GM23248 (cell line): Measurements from ENCODE around the gene RBM15. TPM values are rescaled to one million over a fixed set of nuclear protein-coding genes. Genes with fewer than 3 reads are reported as not detected.
A peak's percentile ranks its signal among the peaks of the same experiment; 100 is the strongest.

Experiments
- DNase-seq: peaks from one replicate; pipeline ENCODE4 v3.0.0-alpha.2; 2015
- H2AFZ ChIP-seq: fragments of 200-600 bp; sonication (generic); 2 replicates; pipeline ENCODE4 v1.6.1; 2016; ENCODE audit warnings: antibody characterized with exemption
- H3F3A ChIP-seq: fragments of 200-600 bp; sonication (generic); 2 replicates; pipeline ENCODE4 v1.6.1; 2016; ENCODE audit warnings: mild to moderate bottlenecking, antibody characterized with exemption, mixed run types; ENCODE audit not compliant: insufficient read depth
- H3K27ac ChIP-seq: fragments of 200-600 bp; sonication (generic); 2 replicates; pipeline ENCODE4 v1.5.1; 2016; ENCODE audit warnings: mild to moderate bottlenecking
- H3K27me3 ChIP-seq: fragments of 200-600 bp; sonication (generic); replicated peaks from 2 replicates; pipeline ENCODE4 v1.6.1; 2016; ENCODE audit warnings: mild to moderate bottlenecking; ENCODE audit not compliant: insufficient read depth
- H3K36me3 ChIP-seq: fragments of 200-600 bp; sonication (generic); 2 replicates; pipeline ENCODE4 v1.6.1; 2016; ENCODE audit warnings: low read depth, mild to moderate bottlenecking
- H3K4me1 ChIP-seq: fragments of 200-600 bp; sonication (generic); 2 replicates; pipeline ENCODE4 v1.6.1; 2016; ENCODE audit warnings: mild to moderate bottlenecking; ENCODE audit not compliant: insufficient read depth
- H3K4me2 ChIP-seq: fragments of 200-600 bp; sonication (generic); one replicate; pipeline ENCODE4 v1.6.1; 2016; ENCODE audit warnings: mild to moderate bottlenecking; ENCODE audit not compliant: unreplicated experiment
- H3K4me3 ChIP-seq: fragments of 200-600 bp; sonication (generic); 2 replicates; pipeline ENCODE4 v1.5.1; 2016; ENCODE audit warnings: mild to moderate bottlenecking
- H3K79me2 ChIP-seq: fragments of 200-600 bp; sonication (generic); 2 replicates; pipeline ENCODE4 v1.6.1; 2016; ENCODE audit warnings: mild to moderate bottlenecking; ENCODE audit not compliant: insufficient read depth
- H3K9ac ChIP-seq: fragments of 200-600 bp; sonication (generic); 2 replicates; pipeline ENCODE4 v1.6.1; 2016; ENCODE audit warnings: mild to moderate bottlenecking
- H3K9me2 ChIP-seq: fragments of 200-600 bp; sonication (generic); 2 replicates; pipeline ENCODE4 v1.6.1; 2016; ENCODE audit warnings: mixed run types, mild to moderate bottlenecking, moderate library complexity; ENCODE audit not compliant: insufficient read depth
- H3K9me3 ChIP-seq: fragments of 200-600 bp; sonication (generic); one replicate; pipeline ENCODE4 v1.6.1; 2017; ENCODE audit warnings: low read depth
- H4K20me1 ChIP-seq: fragments of 200-600 bp; sonication (generic); 2 replicates; pipeline ENCODE4 v1.6.0; 2016; ENCODE audit not compliant: insufficient read depth
- EZH2 ChIP-seq: fragments of 200-600 bp; sonication (generic); IDR thresholded peaks from 2 replicates; pipeline ENCODE4 v1.6.1; 2018; ENCODE audit warnings: antibody characterized with exemption, mild to moderate bottlenecking; ENCODE audit not compliant: insufficient read depth, poor library complexity, severe bottlenecking
- EZH2phosphoT487 ChIP-seq: fragments of 200-600 bp; sonication (generic); IDR thresholded peaks from 2 replicates; pipeline ENCODE4 v1.6.1; 2018; ENCODE audit warnings: antibody characterized with exemption, moderate library complexity, mild to moderate bottlenecking, low read depth; ENCODE audit not compliant: insufficient read depth
- WGBS, 2 experiments: methylation state at CpG; one replicate each; pipeline ENCODE4 v1.1.6; 2015 to 2017; ENCODE audit warnings: low lambda C conversion rate in 2 of 2, low coverage in 1 of 2; ENCODE audit errors: missing lambda C conversion rate in 2 of 2; 5-methylcytosine and 5-hydroxymethylcytosine counted together
- in situ Hi-C: fragments of 300-500 bp; cut with MboI; formaldehyde crosslinking; loops from 2 replicates; pipeline ENCODE4 v1.15.0; 2020
- polyA plus RNA-seq: library from polyadenylated mRNA; unstranded; fragments of >200 nt; fragmentation: Nextera tagmentation; extraction: Ambion mirVana; gene quantifications from 2 replicates; pipeline ENCODE4 v1.2.1, GENCODE V29; 2016
- total RNA-seq: library from RNA; depleted of rRNA; stranded (reverse); fragments of >200 nt; shearing (Covaris generic); gene quantifications from 2 replicates; pipeline ENCODE4 v1.2.3, GENCODE V29; 2014

RBM15 gene
- total and polyA plus RNA-seq, 2 experiments from 2014 or later, result 6.4 to 22.5 TPM

- peak overlapping the region; percentile 73 for H3K9ac ChIP-seq
- H3K27ac ChIP-seq, result peak overlapping the region; percentile 97
- no peaks in the 10 kb centered on the region for H4K20me1 ChIP-seq
- no peaks in the 10 kb centered on the region for H3K9me2 ChIP-seq
- H3K4me2 ChIP-seq, result peak overlapping the region; percentile 61
- 0 out of 2 replicates have a peak overlapping the region, but pooled peaks have one; percentile 11 for H3K4me3 ChIP-seq
- in situ Hi-C loops, result no loop called here
- peaks cover 43% of the 10 kb centered on the region for H3F3A ChIP-seq
- TF ChIP-seq EZH2 (no peak), EZH2phosphoT487 (no peak)
- H2AFZ ChIP-seq, result no peak overlapping the region
- H3K79me2 ChIP-seq, result no peaks in the 10 kb centered on the region
- peaks cover 53% of the 10 kb centered on the region for H3K4me1 ChIP-seq
- no peaks in the 10 kb centered on the region for H3K27me3 ChIP-seq
- H3K36me3 ChIP-seq, result no peaks in the 10 kb centered on the region
- DNase-seq, result peak; percentile 81
- 13 to 25% methylated on average over 1 of the region's 1 CpG for WGBS, 2 experiments
- no peaks in the 10 kb centered on the region for H3K9me3 ChIP-seq
Measured at GRCh38 chr1:110309139-110309538, 30.0 kb upstream of the RBM15 start.

DNA sequence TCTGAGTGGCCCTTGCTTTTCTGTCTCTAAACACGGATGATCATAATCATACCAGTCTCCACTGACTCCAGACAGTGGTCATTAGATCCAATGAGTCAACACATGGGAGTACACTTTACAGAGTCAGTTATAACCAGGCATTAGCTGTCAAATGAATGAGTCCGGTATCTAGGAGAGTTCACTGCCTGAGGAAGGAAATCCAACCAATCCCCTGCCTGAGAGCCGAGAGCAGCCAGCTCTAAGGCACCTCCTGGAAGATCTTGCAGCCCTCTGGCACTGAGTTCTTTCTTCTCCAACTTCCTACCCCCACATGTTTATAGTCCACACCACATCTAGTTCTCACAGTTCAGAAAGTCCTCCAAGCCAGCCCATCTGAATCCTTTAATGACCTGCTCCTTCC, 29.4 kb upstream of the RBM15 start:
- no peaks in the 10 kb centered on the region for H3K9me2 ChIP-seq
- H2AFZ ChIP-seq, result peak overlapping the region; percentile 4; the same call in 1 of the 2 replicates
- 2 to 3% methylated on average over 3 of the region's 3 CpGs for WGBS, 2 experiments
- no peaks in the 10 kb centered on the region for H4K20me1 ChIP-seq
- TF ChIP-seq EZH2, result no peak
- H3K4me1 ChIP-seq, result peaks cover 53% of the 10 kb centered on the region
- H3K79me2 ChIP-seq, result no peaks in the 10 kb centered on the region
- DNase-seq, result peak; percentile 95
- no peaks in the 10 kb centered on the region for H3K27me3 ChIP-seq
- H3K4me3 ChIP-seq, result no peak overlapping the region
- H3K4me2 ChIP-seq, result peak overlapping the region; percentile 61
- H3K36me3 ChIP-seq, result no peaks in the 10 kb centered on the region
- H3K9me3 ChIP-seq, result no peaks in the 10 kb centered on the region
- in situ Hi-C loops, result loop anchor here (5.0 kb wide), 1 partner anchor 107 kb away; no protein-coding TSS in a partner anchor
- H3K27ac ChIP-seq, result peak overlapping the region; percentile 97
- peaks cover 43% of the 10 kb centered on the region for H3F3A ChIP-seq
- H3K9ac ChIP-seq, result peak overlapping the region; percentile 73

DNA sequence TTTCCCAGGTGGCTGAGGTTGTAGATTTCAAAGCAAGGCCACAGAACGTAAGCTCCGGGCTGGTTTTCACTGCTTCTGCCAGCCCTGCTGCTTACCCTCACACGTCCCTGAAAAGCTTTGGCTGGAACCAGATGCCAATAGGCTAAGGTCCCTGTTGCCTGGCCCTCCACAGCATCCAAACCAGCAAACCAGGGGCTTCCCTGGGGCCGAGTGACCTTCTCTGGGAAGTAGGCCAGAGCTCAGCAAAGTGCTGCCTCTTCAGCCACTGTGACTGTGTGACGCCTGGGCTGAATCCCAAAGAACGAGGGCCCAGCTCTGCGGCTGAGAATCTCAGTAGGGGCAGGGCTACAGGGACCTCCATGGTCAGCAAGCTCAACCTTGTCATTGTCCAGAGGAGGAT, 28.9 kb upstream of the RBM15 start:
- Histone ChIP-seq H3K27me3 (no peaks in the 10 kb centered on the region), H4K20me1 (no peaks in the 10 kb centered on the region), H3K9me2 (no peaks in the 10 kb centered on the region), H3K4me3 (no peak overlapping the region), H3K9ac (peak overlapping the region; percentile 69), H3K79me2 (no peaks in the 10 kb centered on the region), H3F3A (peaks cover 43% of the 10 kb centered on the region), H2AFZ (peak overlapping the region; percentile 4; the same call in 1 of the 2 replicates), H3K4me1 (peaks cover 53% of the 10 kb centered on the region), H3K4me2 (peak overlapping the region; percentile 28), H3K27ac (peak overlapping the region; percentile 97), H3K9me3 (no peaks in the 10 kb centered on the region), H3K36me3 (no peaks in the 10 kb centered on the region)
- 74 to 86% methylated on average over 7 of the region's 7 CpGs for WGBS, 2 experiments
- no peak for DNase-seq
- TF ChIP-seq EZH2phosphoT487 (no peak), EZH2 (no peak)
- in situ Hi-C loops, result loop anchor here (5.0 kb wide), 1 partner anchor 108 kb away; no protein-coding TSS in a partner anchor

GRCh38 chr1:110312188-110313121, 26.7 kb upstream of the RBM15 start:
- 37 to 38% methylated on average over 14 of the region's 14 CpGs for WGBS, 2 experiments
- Histone ChIP-seq H3K79me2 (no peaks in the 10 kb centered on the region), H3K27me3 (no peaks in the 10 kb centered on the region), H3K9me2 (no peaks in the 10 kb centered on the region), H4K20me1 (no peaks in the 10 kb centered on the region), H3K4me2 (no peak overlapping the region), H3F3A (peaks cover 33% of the 10 kb centered on the region), H3K27ac (no peak overlapping the region), H3K9me3 (no peaks in the 10 kb centered on the region), H3K4me3 (no peak overlapping the region), H3K36me3 (no peaks in the 10 kb centered on the region), H2AFZ (peak overlapping the region; percentile 85), H3K9ac (peak overlapping the region; percentile 51), H3K4me1 (peaks cover 46% of the 10 kb centered on the region)
- no peak for TF ChIP-seq EZH2phosphoT487
- no peak for TF ChIP-seq EZH2
- DNase-seq, result peak; percentile 93
- in situ Hi-C loops, result loop anchor here (5.0 kb wide), 1 partner anchor 110 kb away; no protein-coding TSS in a partner anchor
